ENCODE results near the gene SIX5.
"Not testable (repeated sequence)": the region's sequence is repeated elsewhere in the genome, so short reads cannot be mapped to it uniquely, and the experiment has no call there.

Gene SIX5

GRCh38 chr19:45804959-45805230 is 35.8 kb upstream of the SIX5 start:
- no peak for TF ChIP-seq CTCF (IDR thresholded peaks at IDR 0.05; ENCODE audit: insufficient read depth, low read length, poor library complexity, severe bottlenecking)

GRCh38 chr19:45804140-45804958 is 35.3 kb upstream of the SIX5 start:
- Histone ChIP-seq H3K27me3 (replicated peaks; ENCODE audit: control insufficient read depth, insufficient read depth, low read length) (no peaks in the 10 kb centered on the region), H3K4me3 (replicated peaks; ENCODE audit: low read depth, low read length) (no peak overlapping the region), H3K36me3 (ENCODE audit: control insufficient read depth, insufficient read depth, low read length) (no peaks in the 10 kb centered on the region)
- peak; percentile 9 for DNase-seq (ENCODE audit: extremely low read depth, insufficient read length)
- no peak for TF ChIP-seq CTCF (IDR thresholded peaks at IDR 0.05; ENCODE audit: insufficient read depth, low read length, poor library complexity, severe bottlenecking)

More at GRCh38 chr19:45804959-45805230, 35.8 kb upstream of the SIX5 start:
- H3K36me3 ChIP-seq (ENCODE audit: control insufficient read depth, insufficient read depth, low read length) = no peaks in the 10 kb centered on the region
- DNase-seq (ENCODE audit: extremely low read depth, insufficient read length) = no peak
- no peaks in the 10 kb centered on the region for H3K27me3 ChIP-seq (replicated peaks; ENCODE audit: control insufficient read depth, insufficient read depth, low read length)
- H3K4me3 ChIP-seq (replicated peaks; ENCODE audit: low read depth, low read length) = no peak overlapping the region

- no peak for DNase-seq (ENCODE audit: extremely low read depth, insufficient read length)
- no peak for TF ChIP-seq CTCF (IDR thresholded peaks at IDR 0.05; ENCODE audit: insufficient read depth, low read length, poor library complexity, severe bottlenecking)
- H3K4me3 ChIP-seq (replicated peaks; ENCODE audit: low read depth, low read length) = no peak overlapping the region
- H3K27me3 ChIP-seq (replicated peaks; ENCODE audit: control insufficient read depth, insufficient read depth, low read length) = no peaks in the 10 kb centered on the region
- no peaks in the 10 kb centered on the region for H3K36me3 ChIP-seq (ENCODE audit: control insufficient read depth, insufficient read depth, low read length)
Observed at GRCh38 chr19:45801603-45802175, 32.6 kb upstream of the SIX5 start.

- Histone ChIP-seq H3K27me3 (replicated peaks; ENCODE audit: control insufficient read depth, insufficient read depth, low read length) (no peaks in the 10 kb centered on the region), H3K36me3 (ENCODE audit: control insufficient read depth, insufficient read depth, low read length) (no peaks in the 10 kb centered on the region), H3K4me3 (replicated peaks; ENCODE audit: low read depth, low read length) (no peak overlapping the region)
- peak; percentile 16 for DNase-seq (ENCODE audit: extremely low read depth, insufficient read length)
- TF ChIP-seq CTCF (IDR thresholded peaks at IDR 0.05; ENCODE audit: insufficient read depth, low read length, poor library complexity, severe bottlenecking) = no peak
Observed at GRCh38 chr19:45800070-45800553, 31.1 kb upstream of the SIX5 start.

- H3K27me3 ChIP-seq (replicated peaks; ENCODE audit: control insufficient read depth, insufficient read depth, low read length); DNase-seq (ENCODE audit: extremely low read depth, insufficient read length); H3K36me3 ChIP-seq (ENCODE audit: control insufficient read depth, insufficient read depth, low read length); H3K4me3 ChIP-seq (replicated peaks; ENCODE audit: low read depth, low read length): not testable (repeated sequence)
Observed at GRCh38 chr19:45799541-45799940, 30.5 kb upstream of the SIX5 start.

GRCh38 chr19:45798995-45799517 is 30.0 kb upstream of the SIX5 start:
- Histone ChIP-seq H3K27me3 (replicated peaks; ENCODE audit: control insufficient read depth, insufficient read depth, low read length) (no peaks in the 10 kb centered on the region), H3K36me3 (ENCODE audit: control insufficient read depth, insufficient read depth, low read length) (no peaks in the 10 kb centered on the region), H3K4me3 (replicated peaks; ENCODE audit: low read depth, low read length) (no peak overlapping the region)
- peak; percentile 71 for TF ChIP-seq CTCF (IDR thresholded peaks at IDR 0.05; ENCODE audit: insufficient read depth, low read length, poor library complexity, severe bottlenecking)
- peak; percentile 52 for DNase-seq (ENCODE audit: extremely low read depth, insufficient read length)

Data from GM06990 (cell line).